HG02884 (cell line): Measurements from ENCODE around the gene ARSG.
"Not testable (repeated sequence)": the region's sequence is repeated elsewhere in the genome, so short reads cannot be mapped to it uniquely, and the experiment has no call there.

ENCODE experiments used
- ATAC-seq: cut with Tn5 transposase; IDR thresholded peaks from one replicate; pipeline ENCODE4 v1.9.1; 2021; ENCODE audit warnings: mild to moderate bottlenecking, moderate library complexity; ENCODE audit not compliant: unreplicated experiment

The ARSG gene

DNA sequence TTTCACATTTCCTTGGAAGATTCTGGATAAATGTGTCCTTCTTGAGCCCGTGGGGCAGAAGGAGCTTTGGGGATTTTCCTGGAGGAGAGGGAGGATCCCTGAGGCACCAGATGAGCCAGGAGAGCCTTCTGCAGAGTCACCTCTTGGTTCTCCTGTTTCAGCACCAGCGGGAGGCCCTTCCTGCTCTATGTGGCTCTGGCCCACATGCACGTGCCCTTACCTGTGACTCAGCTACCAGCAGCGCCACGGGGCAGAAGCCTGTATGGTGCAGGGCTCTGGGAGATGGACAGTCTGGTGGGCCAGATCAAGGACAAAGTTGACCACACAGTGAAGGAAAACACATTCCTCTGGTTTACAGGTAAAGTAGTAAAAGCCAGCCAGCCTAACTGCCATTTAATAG is 77.1 kb downstream of the ARSG start:
- no peak for ATAC-seq

DNA sequence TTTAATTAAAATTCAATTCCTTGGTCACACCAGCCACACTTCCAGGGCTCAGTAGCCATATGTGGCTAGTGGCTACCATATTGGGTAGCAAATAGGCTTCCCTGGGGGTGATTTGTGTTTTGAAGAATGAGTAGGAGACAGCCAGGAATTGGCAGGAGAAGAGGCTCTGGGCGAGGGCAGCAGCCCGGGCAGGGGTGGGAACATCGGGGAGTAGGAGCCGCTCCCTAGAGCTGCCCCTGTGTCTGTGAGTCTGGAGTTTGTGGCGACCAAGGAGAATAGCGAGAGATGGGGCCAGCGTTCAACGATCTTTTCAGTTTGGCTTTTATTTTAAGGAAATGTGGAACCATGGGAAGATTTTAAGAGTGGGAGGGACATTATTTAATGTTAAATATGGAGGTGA is 84.3 kb downstream of the ARSG start:
- ATAC-seq = no peak

DNA sequence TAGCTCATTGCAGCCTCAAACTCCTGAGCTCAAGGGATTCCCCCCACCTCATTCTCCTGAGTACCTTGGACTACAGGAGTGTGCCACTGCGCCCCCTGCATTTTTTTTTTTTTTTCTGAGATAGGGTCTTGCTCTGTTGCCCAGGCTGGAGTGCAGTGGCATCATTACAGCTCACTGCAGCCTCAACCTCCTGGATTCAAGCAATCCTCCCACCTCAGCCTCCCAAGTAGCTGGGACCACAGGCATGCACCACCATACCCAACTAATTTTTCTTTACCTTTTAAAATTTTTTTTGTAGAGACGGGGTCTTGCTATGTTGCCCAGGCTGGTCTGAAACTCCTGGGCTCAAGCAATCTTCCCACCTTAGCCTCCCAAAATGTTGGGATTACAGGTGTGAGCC is 84.9 kb downstream of the ARSG start:
- ATAC-seq = not testable (repeated sequence)

DNA sequence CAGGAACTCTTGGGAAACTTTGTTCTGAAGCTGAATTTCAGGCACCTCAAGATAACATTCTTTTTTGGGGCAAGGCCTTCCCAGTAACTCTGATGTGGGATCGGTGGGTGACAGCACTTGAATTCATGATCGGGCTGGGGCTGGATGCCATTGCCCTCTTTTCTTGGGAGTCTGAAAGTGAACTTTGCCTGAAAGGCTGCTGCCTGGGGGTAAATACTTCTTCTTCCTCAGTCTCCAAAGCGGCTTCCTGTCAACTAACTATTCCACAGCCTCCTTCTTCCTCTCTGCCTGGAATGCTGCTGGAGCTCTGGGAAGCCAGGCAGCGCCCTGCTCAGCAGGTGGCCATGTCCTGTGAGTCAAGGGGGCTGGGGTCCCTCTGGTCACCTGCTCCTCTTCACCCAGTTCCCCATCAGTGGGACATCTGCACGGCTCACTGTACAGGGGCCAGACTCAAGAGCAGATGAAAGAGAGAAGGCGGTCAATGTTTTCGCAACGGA is 86.5 kb downstream of the ARSG start:
- ATAC-seq = no peak

DNA sequence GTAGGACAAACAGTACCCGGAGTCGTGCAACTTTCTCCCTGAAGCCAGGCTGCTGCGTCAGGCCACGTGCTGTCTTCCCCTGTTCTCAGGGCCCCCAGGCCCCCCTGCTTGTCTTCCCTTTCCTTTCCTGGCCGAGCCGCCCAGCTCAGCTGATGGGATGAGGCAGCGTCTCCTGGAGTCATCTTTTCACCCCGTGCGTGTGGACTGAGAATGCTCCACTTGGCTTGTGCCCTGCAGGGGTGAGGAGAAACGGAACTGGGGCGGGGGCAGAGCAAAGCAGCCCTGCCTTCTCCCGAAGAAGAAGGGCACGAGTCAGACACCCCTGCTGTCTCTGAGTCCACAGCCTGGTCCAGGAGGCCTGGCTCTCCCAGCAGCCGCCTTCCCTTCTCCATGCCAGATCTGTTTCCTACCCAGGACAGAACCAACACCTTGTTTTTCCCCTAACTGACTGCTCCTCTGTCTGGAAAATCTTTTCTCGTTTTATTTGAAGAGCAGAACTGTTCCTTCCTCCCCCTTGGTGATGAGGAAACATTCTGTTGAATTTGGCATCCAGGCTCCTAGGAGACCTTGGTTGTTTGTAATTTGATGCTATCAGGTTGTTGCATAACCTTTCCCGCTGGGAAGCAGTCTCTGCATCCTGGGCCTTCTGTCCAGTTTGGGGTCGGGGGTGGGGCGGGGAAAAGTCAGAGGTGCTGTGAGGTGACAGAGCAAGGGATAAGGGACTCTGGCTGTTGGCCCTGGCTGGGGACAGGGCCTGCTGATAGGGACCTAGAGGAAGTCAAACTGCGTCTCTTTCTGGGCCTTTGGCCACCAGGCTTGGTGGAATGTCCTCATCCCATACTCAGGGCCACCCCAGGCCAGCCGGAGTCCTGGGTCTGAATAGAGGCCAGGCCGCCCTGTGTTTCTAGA is 87.2 kb downstream of the ARSG start:
- ATAC-seq = no peak

DNA sequence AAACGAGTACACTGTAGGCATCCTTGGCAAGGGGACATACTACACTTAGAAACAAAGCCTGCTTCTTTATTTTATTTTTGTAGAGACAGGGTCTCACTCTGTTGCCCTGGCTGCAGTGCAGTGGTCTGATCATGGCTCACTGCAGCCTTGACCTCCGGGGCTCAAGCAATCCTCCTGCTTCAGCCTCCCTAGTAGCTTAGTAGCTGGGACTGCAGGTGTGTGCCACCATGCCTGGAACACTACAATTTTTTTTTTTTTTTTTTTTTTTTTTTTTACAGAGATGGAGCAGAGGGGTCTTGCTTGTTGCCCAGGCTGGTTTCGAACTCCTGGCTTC is 87.8 kb downstream of the ARSG start:
- ATAC-seq = no peak

DNA sequence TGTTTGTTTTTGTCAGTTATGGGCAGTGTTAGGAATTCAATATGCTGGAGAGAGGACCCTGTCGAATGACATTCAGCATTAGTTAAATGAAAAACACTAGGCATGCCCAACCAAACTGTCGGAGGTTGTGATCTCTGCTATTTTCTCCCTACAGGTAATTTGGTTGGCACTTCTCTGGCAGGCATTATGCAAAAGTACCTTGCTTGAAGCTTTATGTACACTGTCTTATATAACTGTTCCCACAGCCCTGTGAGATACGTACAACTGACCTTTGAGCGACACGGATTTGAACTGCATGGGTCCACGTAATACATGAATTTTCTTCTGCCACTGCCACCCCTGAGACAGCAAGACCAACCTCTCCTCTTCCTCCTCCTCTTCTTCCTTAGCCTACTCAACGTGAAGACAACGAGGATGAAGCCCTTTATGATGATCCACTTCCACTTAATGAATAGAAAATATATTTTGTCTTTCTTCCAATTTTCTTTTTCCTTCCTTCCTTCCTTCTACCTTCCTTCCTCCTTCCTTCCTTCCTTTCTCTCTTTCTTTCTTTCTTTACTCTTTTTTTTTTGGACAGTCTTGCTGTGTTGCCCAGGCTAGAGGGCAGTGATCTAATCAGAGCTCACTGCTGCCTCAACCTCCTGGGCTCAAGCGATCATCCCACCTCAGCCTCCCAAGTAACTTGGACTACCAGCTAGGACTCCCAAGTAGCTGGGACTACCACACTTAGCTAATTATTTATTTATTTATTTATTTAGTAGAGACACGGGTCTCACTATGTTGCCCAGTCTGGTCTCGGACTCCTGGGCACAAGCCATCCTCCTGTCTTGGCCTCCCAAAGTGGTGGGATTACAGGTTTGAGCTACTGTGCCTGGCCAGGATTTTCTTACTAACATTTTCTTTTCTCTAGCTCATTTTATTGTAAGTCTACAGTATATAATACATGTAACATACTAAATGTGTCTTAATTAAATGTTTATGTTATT is 88.7 kb downstream of the ARSG start:
- no peak for ATAC-seq

DNA sequence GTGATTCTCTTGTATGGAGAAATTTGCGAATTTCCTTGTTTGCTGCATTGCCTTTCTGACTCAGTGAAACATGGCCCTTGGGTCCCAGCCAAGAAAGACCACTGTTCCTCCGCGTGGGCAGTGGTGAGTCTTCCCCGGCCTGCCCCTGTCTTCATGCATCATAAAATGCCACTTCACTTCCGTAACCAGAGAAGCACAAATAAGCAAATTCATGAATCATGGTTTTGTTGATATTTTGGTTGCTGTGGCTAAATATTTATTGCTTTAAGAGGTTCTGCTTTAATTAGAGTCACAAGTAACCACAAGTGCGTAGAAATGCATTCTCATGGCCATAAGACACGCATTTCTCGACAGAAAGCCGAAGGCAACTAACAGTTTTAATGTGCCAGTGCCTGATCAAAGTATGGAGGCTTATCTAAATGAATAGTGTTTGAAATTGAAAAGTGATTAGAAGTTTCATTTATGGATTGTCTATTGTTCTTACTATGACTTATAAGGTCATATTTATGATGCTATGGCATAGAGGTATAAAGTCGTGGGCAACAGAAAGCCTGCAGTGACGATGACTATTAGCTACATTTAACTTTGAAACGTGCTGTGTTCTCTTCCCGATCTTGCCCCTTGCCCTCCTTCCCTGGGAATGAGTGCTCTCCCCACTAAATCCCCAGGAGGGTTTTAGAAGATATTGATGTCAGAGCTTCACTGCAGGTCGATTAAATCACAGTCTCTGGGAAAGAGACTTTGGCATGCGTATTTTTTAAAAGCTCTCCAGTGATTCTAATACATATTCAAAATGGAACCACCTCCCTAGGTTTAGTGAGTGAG is 90.0 kb downstream of the ARSG start:
- no peak for ATAC-seq

DNA sequence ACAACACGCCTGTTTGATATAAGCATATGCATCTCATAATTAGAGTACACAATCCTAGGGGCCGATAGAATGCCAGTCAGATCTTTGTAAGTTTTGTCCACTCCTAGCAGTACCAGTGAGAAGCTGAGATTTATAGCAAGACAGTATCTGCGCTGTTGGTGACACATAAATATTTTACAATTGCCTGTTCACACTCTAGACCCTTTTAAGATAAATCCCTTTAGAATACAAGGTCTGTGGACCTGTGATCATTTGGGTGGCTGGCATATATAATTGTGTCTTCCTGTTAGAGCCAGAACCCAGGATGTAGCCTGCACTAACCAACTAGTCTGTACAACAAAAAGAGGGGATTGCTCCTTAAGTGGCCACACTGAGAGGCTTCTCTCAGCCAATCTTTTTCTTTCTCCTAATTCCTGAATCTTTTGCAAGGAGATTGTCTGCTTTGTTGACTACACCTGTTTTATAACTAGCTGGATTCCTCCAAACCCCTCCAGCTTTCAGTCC is 91.3 kb downstream of the ARSG start:
- no peak for ATAC-seq

DNA sequence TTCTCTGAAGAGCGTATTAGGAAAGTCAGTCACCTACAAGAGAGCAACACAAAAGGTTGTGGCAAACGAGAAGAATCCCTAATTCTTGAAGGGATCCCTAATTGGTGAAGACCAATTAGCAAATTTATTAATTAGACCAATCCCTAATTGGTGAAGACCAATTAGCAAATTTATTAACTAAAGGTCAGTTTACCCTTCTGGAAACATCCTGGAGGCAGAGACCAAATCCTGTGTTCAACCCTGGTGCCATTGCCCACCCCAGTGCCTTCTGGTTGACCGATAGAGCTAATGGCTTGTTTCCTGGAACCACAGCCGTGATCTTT is 91.8 kb downstream of the ARSG start:
- ATAC-seq = no peak

DNA sequence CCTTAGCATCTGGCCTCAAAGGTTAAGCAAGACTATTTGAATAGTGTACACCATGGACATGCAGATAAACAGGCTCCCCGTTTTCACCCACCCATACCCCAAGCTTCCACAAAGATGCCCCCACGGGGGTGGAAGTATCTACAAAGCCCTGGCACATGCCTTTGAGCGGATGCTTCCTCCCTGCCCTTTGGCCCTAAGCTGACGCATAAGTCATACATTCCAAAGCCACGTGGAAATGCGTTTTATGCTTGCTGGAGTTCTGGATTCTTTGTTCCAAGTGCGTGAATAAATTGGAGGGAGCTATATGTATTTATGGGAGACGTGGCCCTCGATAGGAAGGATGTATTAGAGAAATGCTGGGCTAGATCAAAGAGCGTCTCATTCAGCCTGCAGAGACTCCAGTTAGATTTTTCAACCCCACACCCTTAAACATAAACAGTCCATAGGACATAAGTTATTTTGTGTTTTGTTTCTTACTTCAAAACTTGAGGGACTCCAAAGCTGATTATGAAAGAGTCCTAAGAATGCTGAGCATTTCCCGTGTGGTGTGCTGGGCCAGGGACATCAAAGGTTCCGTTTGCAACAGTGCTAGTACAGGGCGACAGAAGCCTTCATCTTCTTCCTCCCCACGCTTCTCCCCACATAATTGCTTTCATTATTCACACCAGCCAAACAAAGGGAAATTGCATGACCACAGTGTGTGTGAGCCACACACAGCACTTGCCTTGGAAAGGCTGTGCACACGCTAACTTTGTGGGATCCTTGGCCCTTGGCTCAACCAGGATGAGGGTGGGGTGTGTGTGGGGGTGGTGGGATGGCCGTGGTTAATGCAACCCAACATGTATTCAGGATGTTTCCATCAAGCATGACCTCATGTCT is 92.4 kb downstream of the ARSG start:
- no peak for ATAC-seq

DNA sequence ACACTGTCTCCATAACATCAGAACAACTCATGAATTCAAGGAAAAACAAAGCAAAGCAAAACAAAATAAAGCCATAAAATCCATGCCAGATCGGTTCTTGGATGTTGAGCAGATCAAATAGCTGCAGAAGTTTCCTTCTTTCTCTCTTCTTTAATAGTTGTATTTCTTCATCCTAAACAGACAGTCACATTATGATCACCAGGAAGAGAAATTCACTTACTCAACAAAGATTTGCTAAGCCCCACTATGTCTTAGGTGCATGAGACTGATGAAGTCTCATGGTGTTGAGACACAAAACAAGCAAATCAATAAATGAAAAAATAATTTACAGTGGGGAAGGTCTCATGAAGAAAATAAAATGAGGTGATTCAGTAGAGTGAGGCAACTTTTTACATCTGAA is 93.2 kb downstream of the ARSG start:
- ATAC-seq = no peak

DNA sequence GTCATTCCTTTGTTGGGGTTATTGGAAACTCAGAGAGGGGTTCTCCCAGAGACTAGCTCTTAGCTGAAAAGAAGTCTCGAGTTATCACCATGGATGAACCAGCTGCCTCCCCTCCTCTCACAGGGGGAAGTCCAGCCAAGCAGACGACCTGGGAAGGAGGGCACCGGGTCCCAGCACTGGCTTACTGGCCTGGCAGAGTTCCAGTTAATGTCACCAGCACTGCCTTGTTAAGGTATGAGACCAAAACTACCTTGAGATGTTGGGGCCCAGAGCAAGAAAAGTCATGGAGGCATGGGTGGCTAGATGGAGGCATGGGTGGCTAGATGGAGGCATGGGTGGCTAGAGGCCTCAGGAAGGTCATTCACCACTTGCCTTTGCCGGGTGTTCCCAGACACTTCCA is 93.6 kb downstream of the ARSG start:
- no peak for ATAC-seq

DNA sequence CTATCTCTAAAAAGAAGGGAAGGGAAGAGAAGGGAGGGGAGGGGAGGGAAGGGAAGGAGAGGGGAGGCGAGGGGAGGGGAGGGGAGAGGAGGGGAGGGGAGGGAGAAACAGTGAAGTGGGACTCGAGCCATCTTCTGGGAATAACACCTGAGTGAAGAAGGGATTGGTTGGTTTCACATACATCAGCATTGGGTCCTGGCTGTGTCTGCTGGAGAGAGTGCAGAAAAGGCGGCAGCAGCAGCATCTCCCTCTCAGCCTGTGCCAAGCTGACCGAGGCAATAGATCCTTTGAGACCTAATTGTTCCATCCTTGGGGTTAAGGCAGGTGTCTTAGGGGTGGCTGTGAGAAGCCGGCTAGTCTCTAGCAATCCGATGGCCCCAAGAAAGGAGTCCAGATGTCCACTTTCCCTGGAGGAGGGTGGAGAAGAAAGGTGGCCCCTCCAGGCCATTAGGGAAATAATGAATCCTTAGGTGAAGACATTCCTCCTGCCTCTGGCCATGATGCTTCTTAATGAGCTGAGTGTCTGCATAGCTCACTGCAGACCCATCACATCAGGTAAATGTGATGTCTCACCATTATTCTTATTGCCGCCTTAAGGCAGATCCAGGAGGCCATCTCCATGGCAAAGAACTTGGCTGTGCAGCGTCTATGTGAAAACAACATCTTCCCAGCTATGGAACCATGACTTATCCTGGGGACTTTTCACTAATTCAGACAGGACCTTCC is 94.4 kb downstream of the ARSG start:
- no peak for ATAC-seq

DNA sequence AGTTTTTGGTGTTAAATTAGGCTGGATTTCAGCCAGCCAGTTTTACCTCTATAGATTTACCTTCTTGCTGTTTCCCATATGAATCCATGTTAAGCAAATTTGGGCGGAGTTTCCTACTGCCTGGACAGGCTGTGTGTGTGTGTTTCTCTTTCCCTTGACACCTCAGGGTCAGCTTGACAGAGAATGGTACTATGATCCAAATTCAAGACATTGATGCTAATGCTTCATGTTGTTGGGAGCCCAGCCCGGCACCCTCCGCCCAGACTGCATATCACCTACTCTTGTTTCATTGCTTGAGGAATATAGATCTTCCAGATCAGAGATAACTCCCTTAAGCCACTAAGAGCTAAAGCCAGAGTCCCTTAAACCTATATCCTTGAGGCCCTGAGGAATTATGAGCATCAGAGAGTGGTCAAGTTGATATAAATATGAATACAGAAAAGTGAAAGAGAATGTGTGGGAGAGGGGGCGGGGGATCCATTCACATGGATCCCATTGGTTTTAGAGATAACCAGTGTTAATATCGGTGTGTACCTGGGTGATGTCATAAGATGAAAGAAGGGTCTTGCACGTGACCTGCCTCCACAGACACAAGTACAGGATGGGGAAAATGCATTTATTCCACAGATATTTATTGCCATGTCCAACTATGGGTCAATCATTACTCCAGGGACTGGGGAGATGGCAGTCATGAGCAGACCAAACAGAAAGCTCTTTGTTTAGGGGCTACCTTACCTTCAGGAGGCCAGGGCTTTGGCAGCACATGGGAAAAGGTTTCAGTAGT is 96.3 kb downstream of the ARSG start:
- ATAC-seq = no peak

DNA sequence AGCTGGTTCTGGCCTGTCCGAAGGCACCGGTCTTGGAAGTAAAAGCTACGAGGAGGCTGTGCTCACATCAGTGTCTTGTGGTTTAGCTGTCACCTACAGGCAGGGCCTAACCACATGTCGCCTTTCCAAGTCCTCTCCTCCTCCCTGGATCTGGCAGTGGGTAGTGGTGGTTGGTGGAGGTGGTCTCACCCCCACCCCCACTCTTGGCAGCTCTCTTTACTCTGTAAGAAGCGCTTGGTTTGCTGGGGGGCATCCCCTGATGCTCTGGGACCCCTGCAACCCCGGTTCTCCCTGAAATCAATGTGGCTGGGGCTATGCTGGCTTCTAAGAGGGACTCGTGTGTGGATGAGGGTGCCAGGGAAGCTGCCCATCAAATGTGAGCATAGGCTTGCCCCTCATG is 97.7 kb downstream of the ARSG start:
- no peak for ATAC-seq

DNA sequence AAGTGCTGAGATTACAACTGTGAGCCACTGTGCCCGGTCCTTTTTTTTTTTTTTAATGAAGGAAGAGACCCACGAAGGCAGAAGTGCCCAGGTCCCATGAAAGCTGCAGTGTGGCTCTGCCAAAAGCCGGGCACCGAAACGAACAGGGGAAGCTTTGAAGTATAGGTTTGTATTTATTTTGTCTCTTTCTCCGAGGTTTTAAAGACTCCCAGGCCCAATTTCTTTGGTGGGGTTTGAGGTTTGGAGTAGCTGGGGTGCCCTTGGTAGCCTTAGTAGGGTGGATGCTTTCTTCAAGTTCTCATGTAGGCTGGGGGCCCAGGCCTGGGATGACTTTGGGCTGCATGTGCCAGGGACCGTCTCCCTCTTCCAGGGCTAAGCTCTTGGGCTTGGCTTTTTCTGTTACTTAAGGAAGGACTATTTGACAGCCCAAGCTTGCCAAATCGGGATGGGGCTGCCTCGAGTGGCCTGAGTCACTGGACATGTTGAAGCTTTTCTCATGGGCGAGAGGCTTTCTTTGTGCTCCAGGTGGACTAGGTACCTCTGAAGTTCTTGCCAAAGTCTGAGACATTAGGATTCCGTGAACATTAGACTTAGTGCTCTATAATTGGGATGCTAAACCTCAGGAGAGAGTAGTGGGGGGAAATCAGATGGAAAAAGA is 99.7 kb downstream of the ARSG start:
- ATAC-seq = no peak
